SU-DHL-6 (cell line): ENCODE data around the gene PLCB1.

ENCODE experiments used
- CTCF ChIP-seq: fragments of 200-600 bp; sonication (generic); IDR thresholded peaks from one replicate; pipeline ENCODE4 v1.5.1; 2017; ENCODE audit warnings: antibody characterized with exemption, mild to moderate bottlenecking, low read length, moderate library complexity; ENCODE audit not compliant: insufficient read depth, poor library complexity, severe bottlenecking
- EZH2phosphoT487 ChIP-seq: fragments of 200-600 bp; sonication (generic), shearing (Covaris generic); conservative IDR thresholded peaks from 2 replicates; pipeline ENCODE4 v1.6.1; 2018; ENCODE audit warnings: mild to moderate bottlenecking, antibody characterized with exemption, low read length, moderate library complexity, mixed read lengths

GRCh38 chr20:8849990-8850389, 717.9 kb downstream of the PLCB1 start:
- TF ChIP-seq CTCF, result no peak
- TF ChIP-seq EZH2phosphoT487, result no peak
